Cardiac muscle cell (in vitro differentiated cells and primary cell): Measurements from ENCODE around the gene SMC1B. TPM values are rescaled to one million over a fixed set of nuclear protein-coding genes. Genes with fewer than 3 reads are reported as not detected.

Experiments
- DNase-seq, 2 donors: peaks; one replicate each; pipeline versions ENCODE4 v3.0.0 to v3.0.0-alpha.2; 2010 to 2017; ENCODE audit warnings: low read depth in 1 of 2, low spot score in 1 of 2
- H3K27ac ChIP-seq: fragments of 200-600 bp; sonication (generic); 2 replicates; pipeline ENCODE4 v1.5.1; 2016
- H3K27me3 ChIP-seq: fragments of 200-600 bp; sonication (generic); 2 replicates; pipeline ENCODE4 v1.6.0; 2016; ENCODE audit warnings: control low read depth
- H3K36me3 ChIP-seq: fragments of 200-600 bp; sonication (generic); 2 replicates; pipeline ENCODE4 v1.5.1; 2016; ENCODE audit warnings: control low read depth
- H3K4me1 ChIP-seq: fragments of 200-600 bp; sonication (generic); 2 replicates; pipeline ENCODE4 v1.8.1; 2017; ENCODE audit warnings: low read depth, mild to moderate bottlenecking, mixed run types
- H3K4me3 ChIP-seq: fragments of 200-600 bp; sonication (generic); 2 replicates; pipeline ENCODE4 v1.5.1; 2016; ENCODE audit warnings: mild to moderate bottlenecking
- H3K9me3 ChIP-seq: fragments of 200-600 bp; sonication (generic); 2 replicates; pipeline ENCODE4 v1.5.1; 2017; ENCODE audit warnings: low read depth, mild to moderate bottlenecking, control low read depth
- CTCF ChIP-seq: IDR thresholded peaks from 2 replicates; pipeline ENCODE4 v1.5.1; 2012; ENCODE audit warnings: low read depth, mild to moderate bottlenecking, low read length
- polyA plus RNA-seq: library from polyadenylated mRNA; unstranded; fragments of >200 nt; fragmentation: Nextera tagmentation; extraction: Ambion mirVana; gene quantifications from 2 replicates; pipeline ENCODE4 v1.2.1, GENCODE V29; 2016
- total RNA-seq: library from RNA; depleted of rRNA; stranded (reverse); fragments of >200 nt; gene quantifications from 2 replicates; pipeline ENCODE4 v1.2.3, GENCODE V29; 2016

The SMC1B gene
- total and polyA plus RNA-seq, 2 experiments from 2014 or later = 0.15 TPM; not detected in 1

GRCh38 chr22:45338795-45339194 lies 74.6 kb downstream of the SMC1B start:
- no peaks in the 10 kb centered on the region for H3K27me3 ChIP-seq
- no peaks in the 10 kb centered on the region for H3K9me3 ChIP-seq
- no peak for TF ChIP-seq CTCF
- H3K36me3 ChIP-seq = peaks cover 29% of the 10 kb centered on the region
- DNase-seq = no peak
- H3K27ac ChIP-seq = no peak overlapping the region
- no peak overlapping the region for H3K4me3 ChIP-seq
- peaks cover 27% of the 10 kb centered on the region for H3K4me1 ChIP-seq

GRCh38 chr22:45337536-45337935 lies 75.9 kb downstream of the SMC1B start:
- Histone ChIP-seq H3K36me3 (peaks cover 33% of the 10 kb centered on the region), H3K4me3 (no peak overlapping the region), H3K4me1 (peaks cover 29% of the 10 kb centered on the region), H3K27ac (no peak overlapping the region), H3K27me3 (no peaks in the 10 kb centered on the region), H3K9me3 (no peaks in the 10 kb centered on the region)
- no peak for DNase-seq
- no peak for TF ChIP-seq CTCF

GRCh38 chr22:45336971-45337431 lies 76.4 kb downstream of the SMC1B start:
- peak in 1 of 2 donors; percentile 67 for DNase-seq
- Histone ChIP-seq H3K36me3 (peaks cover 38% of the 10 kb centered on the region), H3K4me1 (peaks cover 27% of the 10 kb centered on the region), H3K4me3 (no peak overlapping the region), H3K27ac (no peak overlapping the region), H3K27me3 (no peaks in the 10 kb centered on the region), H3K9me3 (no peaks in the 10 kb centered on the region)
- TF ChIP-seq CTCF = no peak

- Histone ChIP-seq H3K4me1 (peaks cover 17% of the 10 kb centered on the region), H3K9me3 (no peaks in the 10 kb centered on the region), H3K4me3 (no peak overlapping the region), H3K27ac (no peak overlapping the region), H3K36me3 (peaks cover 40% of the 10 kb centered on the region), H3K27me3 (no peaks in the 10 kb centered on the region)
- DNase-seq = no peak
- TF ChIP-seq CTCF = no peak
Observed at GRCh38 chr22:45335854-45336522, 77.4 kb downstream of the SMC1B start.

- Histone ChIP-seq H3K27me3 (no peaks in the 10 kb centered on the region), H3K9me3 (no peaks in the 10 kb centered on the region), H3K4me1 (peaks cover 15% of the 10 kb centered on the region), H3K36me3 (peaks cover 42% of the 10 kb centered on the region), H3K27ac (no peak overlapping the region), H3K4me3 (no peak overlapping the region)
- TF ChIP-seq CTCF = no peak
- DNase-seq = peak in 1 of 2 donors; percentile 44
Observed at GRCh38 chr22:45335021-45335818, 78.2 kb downstream of the SMC1B start.
